GM12878 (cell line): ENCODE results near the gene MSRB2. TPM values are rescaled to one million over a fixed set of nuclear protein-coding genes. Genes with fewer than 3 reads are reported as not detected.

Experiments
- ATF7 ChIP-seq: fragments of 450-650 bp; IDR thresholded peaks from 2 replicates; pipeline ENCODE4 v1.6.1; 2016; ENCODE audit warnings: low read depth, mild to moderate bottlenecking
- BCL3 ChIP-seq: IDR thresholded peaks from 2 replicates; pipeline ENCODE4 v1.6.1; 2011; ENCODE audit warnings: borderline replicate concordance, low read depth, mild to moderate bottlenecking, moderate library complexity, low read length; ENCODE audit not compliant: insufficient read depth, poor library complexity, severe bottlenecking
- CBX5 ChIP-seq: sonication (generic); IDR thresholded peaks from 2 replicates; pipeline ENCODE4 v1.6.1; 2016; ENCODE audit warnings: low read depth, moderate library complexity, mild to moderate bottlenecking, inconsistent platforms
- CHD2 ChIP-seq: IDR thresholded peaks from 2 replicates; pipeline ENCODE4 v1.6.1; 2011; ENCODE audit warnings: low read depth, low read length, improper control_type of control experiment, borderline replicate concordance
- CREM ChIP-seq: IDR thresholded peaks from 2 replicates; pipeline ENCODE4 v1.6.1; 2014; ENCODE audit warnings: antibody characterized with exemption, low read depth
- ESRRA ChIP-seq: IDR thresholded peaks from 2 replicates; pipeline ENCODE4 v1.6.1; 2012; ENCODE audit warnings: mild to moderate bottlenecking, low read length, improper control_type of control experiment
- EZH2 ChIP-seq: IDR thresholded peaks from 2 replicates; pipeline ENCODE4 v1.6.1; 2012; ENCODE audit warnings: low read depth, mild to moderate bottlenecking, control low read depth, inconsistent platforms, low read length, borderline replicate concordance; ENCODE audit not compliant: control insufficient read depth
- HDAC2 ChIP-seq: fragments of 200-600 bp; sonication (generic); IDR thresholded peaks from 2 replicates; pipeline ENCODE4 v1.6.1; 2017
- MYB ChIP-seq: fragments of 150-350 bp; IDR thresholded peaks from 2 replicates; pipeline ENCODE4 v1.6.1; 2014; ENCODE audit warnings: mild to moderate bottlenecking, low read depth, low read length, borderline replicate concordance
- NFYA ChIP-seq: IDR thresholded peaks from 2 replicates; pipeline ENCODE4 v1.6.1; 2011; ENCODE audit warnings: low read depth, mild to moderate bottlenecking, low read length, improper control_type of control experiment, borderline replicate concordance
- POLR2A ChIP-seq: IDR thresholded peaks from 2 replicates; pipeline ENCODE4 v1.6.1; 2011; ENCODE audit warnings: low read depth, mild to moderate bottlenecking, low read length
- RCOR1 ChIP-seq: conservative IDR thresholded peaks from 2 replicates; pipeline ENCODE4 v1.6.1; 2012; ENCODE audit warnings: low read depth, low read length, improper control_type of control experiment
- RELA ChIP-seq: fragments of 450-650 bp; IDR thresholded peaks from 2 replicates; pipeline ENCODE4 v1.8.0; 2014; ENCODE audit warnings: borderline replicate concordance; ENCODE audit not compliant: partially characterized antibody
- SIN3A ChIP-seq: IDR thresholded peaks from 2 replicates; pipeline ENCODE4 v1.6.1; 2012; ENCODE audit warnings: low read depth, low read length, improper control_type of control experiment
- SPI1 ChIP-seq: IDR thresholded peaks from 2 replicates; pipeline ENCODE4 v1.6.1; 2011; ENCODE audit warnings: low read depth, mild to moderate bottlenecking, low read length, moderate library complexity, borderline replicate concordance; ENCODE audit not compliant: insufficient read depth
- SREBF2 ChIP-seq: IDR thresholded peaks from 2 replicates; pipeline ENCODE4 v1.6.1; 2012; ENCODE audit warnings: mild to moderate bottlenecking, low read length
- SUPT20H ChIP-seq: IDR thresholded peaks from 2 replicates; pipeline ENCODE4 v1.6.1; 2011; ENCODE audit warnings: low read depth, mild to moderate bottlenecking, low read length, moderate library complexity, borderline replicate concordance; ENCODE audit not compliant: control insufficient read depth
- TBL1XR1 ChIP-seq: IDR thresholded peaks from 2 replicates; pipeline ENCODE4 v1.6.1; 2012; ENCODE audit warnings: low read depth, low read length, improper control_type of control experiment
- TCF12 ChIP-seq: IDR thresholded peaks from 2 replicates; pipeline ENCODE4 v1.6.1; 2011; ENCODE audit warnings: low read depth, mild to moderate bottlenecking, low read length
- ZBTB11 ChIP-seq: fragments of 450-650 bp; formaldehyde crosslinking; IDR thresholded peaks from 2 replicates; pipeline ENCODE4 v1.5.0; 2022; ENCODE audit warnings: mild to moderate bottlenecking, missing genetic modification characterization
- ZNF622 ChIP-seq: fragments of 450-650 bp; IDR thresholded peaks from 2 replicates; pipeline ENCODE4 v1.6.1; 2017; ENCODE audit warnings: mild to moderate bottlenecking, inconsistent platforms
- polyA plus RNA-seq, 11 experiments: library from polyadenylated mRNA; depleted of rRNA in 4 of 11; unstranded in 6 of 11; stranded (reverse) in 5 of 11; fragments of >200 nt; fragmentation: Nextera tagmentation in 4 of 11; fragmentation: Illumina TruSeq in 1 of 11; extraction: Ambion mirVana in 4 of 11; extraction: Trizol in 1 of 11; gene quantifications; 1 replicate in 1 of 11; 2 replicates in 10 of 11; pipeline versions ENCODE4 v1.2.1 to v1.2.3, GENCODE V29; 2011 to 2016; ENCODE audit warnings: inconsistent platforms in 2 of 11, missing spikeins in 2 of 11, low read depth in 1 of 11
- total RNA-seq, 4 experiments: library from RNA; depleted of rRNA in 3 of 4; stranded (reverse); fragments of >200 nt in 3 of 4; fragmentation: Illumina TruSeq in 1 of 4; extraction: Trizol in 1 of 4; gene quantifications; 2 replicates each; pipeline versions ENCODE4 v1.2.1 to v1.2.3, GENCODE V29; 2013 to 2021
- TF ChIP-seq, protein P1 (sequence below): IDR thresholded peaks from 2 replicates; pipeline ENCODE4 v1.6.1; 2011; ENCODE audit warnings: low read depth, low read length, improper control_type of control experiment, borderline replicate concordance
- TF ChIP-seq, protein P2 (sequence below): IDR thresholded peaks from 2 replicates; pipeline ENCODE4 v1.6.1; 2011; ENCODE audit warnings: mild to moderate bottlenecking, low read depth, low read length, moderate library complexity; ENCODE audit not compliant: insufficient replicate concordance

Gene MSRB2
- total and polyA plus RNA-seq, 10 of the 15 experiments (the other 5 are each of a cell fraction or from before 2014, with no cell fraction given), result 1.5 to 18.6 (median 6.2) TPM

GRCh38 chr10:23095404-23095965, at the start of gene MSRB2 (continued):
- TF ChIP-seq POLR2A (peak; percentile 85), CREM (no peak), ATF7 (no peak), SREBF2 (no peak), MYB (no peak), SIN3A (no peak), CHD2 (peak; percentile 42), EZH2 (no peak), RCOR1 (no peak), TCF12 (no peak), TBL1XR1 (no peak), ESRRA (no peak), ZBTB11 (CRISPR knock-in tag) (no peak), RELA (no peak), HDAC2 (no peak), NFYA (no peak), ZNF622 (no peak), CBX5 (no peak), SUPT20H (no peak), BCL3 (no peak), SPI1 (no peak)
- TF ChIP-seq, protein P1, sequence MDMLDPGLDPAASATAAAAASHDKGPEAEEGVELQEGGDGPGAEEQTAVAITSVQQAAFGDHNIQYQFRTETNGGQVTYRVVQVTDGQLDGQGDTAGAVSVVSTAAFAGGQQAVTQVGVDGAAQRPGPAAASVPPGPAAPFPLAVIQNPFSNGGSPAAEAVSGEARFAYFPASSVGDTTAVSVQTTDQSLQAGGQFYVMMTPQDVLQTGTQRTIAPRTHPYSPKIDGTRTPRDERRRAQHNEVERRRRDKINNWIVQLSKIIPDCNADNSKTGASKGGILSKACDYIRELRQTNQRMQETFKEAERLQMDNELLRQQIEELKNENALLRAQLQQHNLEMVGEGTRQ, result no peak
- TF ChIP-seq, protein P2, sequence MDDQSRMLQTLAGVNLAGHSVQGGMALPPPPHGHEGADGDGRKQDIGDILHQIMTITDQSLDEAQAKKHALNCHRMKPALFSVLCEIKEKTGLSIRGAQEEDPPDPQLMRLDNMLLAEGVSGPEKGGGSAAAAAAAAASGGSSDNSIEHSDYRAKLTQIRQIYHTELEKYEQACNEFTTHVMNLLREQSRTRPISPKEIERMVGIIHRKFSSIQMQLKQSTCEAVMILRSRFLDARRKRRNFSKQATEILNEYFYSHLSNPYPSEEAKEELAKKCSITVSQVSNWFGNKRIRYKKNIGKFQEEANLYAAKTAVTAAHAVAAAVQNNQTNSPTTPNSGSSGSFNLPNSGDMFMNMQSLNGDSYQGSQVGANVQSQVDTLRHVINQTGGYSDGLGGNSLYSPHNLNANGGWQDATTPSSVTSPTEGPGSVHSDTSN, result no peak
